GM12892 (cell line): ENCODE data around the gene LRAT.

Source experiments
- POLR2A ChIP-seq: IDR thresholded peaks from 2 replicates; pipeline ENCODE4 v1.6.1; 2011; ENCODE audit warnings: low read depth, low read length, control low read depth
- POLR2AphosphoS5 ChIP-seq: IDR thresholded peaks from 2 replicates; pipeline ENCODE4 v1.6.1; 2011; ENCODE audit warnings: low read depth, low read length, control low read depth
- TAF1 ChIP-seq: IDR thresholded peaks from 2 replicates; pipeline ENCODE4 v1.6.1; 2011; ENCODE audit warnings: low read depth, mild to moderate bottlenecking, control low read depth, low read length, borderline replicate concordance

- TF ChIP-seq POLR2AphosphoS5 (no peak), POLR2A (no peak), TAF1 (no peak)
Measured at GRCh38 chr4:154731756-154732155, 12.0 kb upstream of the LRAT start.
